GM18870 (cell line): Measurements from ENCODE around the gene PDE9A.

Experiments used
- ATAC-seq: cut with Tn5 transposase; IDR thresholded peaks from one replicate; pipeline ENCODE4 v1.9.1; 2021; ENCODE audit warnings: moderate library complexity; ENCODE audit not compliant: unreplicated experiment

Gene PDE9A

DNA sequence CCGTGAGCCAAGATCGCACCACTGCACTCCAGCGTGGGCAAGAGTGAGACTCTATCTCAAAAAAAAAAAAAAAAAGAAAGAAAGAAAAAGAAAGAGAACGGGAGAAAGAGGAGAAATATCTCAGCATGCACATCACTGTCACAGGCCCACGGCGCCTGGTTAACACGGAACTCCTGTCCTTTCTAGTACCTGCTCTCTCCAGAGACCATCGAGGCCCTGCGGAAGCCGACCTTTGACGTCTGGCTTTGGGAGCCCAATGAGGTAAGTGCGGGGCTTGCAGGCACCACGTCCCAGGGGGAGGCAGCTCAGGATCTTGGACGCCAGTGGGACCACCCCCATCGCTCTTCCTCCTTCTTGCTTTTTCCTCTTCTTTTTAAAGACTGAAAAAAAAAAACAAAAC lies 100.4 kb downstream of the PDE9A start:
- no peak for ATAC-seq

DNA sequence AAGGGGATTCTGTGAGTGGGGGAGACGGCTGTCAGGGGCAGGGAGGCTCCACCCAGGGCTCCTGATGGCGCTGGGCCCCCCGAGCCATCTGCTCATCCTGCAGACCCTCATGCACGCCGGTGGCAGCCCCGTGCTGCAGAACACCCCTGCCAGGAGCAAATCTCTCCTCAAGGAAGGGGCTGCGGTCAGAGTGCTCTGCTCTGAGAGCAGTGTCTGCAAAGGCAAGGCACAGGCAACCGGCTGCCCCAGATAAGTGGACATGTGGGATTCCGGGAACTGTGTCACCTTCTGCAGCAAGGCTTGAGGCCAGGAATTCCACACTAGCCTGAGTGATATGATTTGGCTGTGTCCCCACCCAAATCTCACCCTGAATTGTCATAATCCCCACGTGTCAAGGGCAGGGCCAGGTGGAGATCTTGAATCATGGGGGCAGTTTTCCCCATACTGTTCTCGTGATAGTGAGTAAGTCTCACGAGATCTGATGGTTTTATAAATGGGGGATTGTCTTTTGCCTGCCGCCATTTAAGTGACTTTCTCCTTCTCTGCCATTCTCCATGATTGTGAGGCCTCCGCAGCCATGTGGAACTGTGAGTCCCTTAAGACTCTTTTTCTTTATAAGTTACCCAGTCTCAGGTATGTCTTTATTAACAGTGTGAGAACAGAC lies 101.0 kb downstream of the PDE9A start:
- ATAC-seq, result no peak

DNA sequence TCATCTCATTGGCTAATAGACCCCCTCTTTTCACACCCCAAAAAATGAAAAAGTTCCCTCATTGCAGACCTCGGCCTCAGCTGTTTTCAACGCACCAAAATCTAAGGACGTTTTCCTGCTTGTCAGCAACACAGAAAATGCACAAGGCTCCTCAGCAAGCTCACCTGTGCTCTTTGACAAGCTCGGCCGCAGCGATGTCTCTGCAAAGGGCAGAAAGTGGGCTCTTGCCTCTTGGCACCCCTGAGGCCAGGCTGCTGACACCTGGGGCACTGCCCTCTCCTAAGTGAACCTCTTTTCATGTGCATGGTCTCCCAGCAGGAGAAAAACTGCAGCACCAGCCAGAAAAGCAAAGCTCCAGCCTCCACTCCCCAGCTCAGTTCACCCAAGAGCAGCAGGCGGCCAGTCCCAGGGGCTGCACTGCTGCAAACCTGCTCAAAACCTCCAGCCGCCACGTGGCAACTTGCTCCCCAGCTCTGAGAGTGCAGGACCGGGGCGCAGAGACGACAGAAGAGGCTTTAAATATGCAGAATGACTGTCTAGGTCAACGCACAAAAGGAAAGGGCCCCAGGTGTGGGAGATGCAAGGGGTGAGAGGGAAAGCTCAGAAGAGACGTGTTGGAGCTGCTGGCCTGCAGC lies 101.7 kb downstream of the PDE9A start:
- ATAC-seq, result no peak

DNA sequence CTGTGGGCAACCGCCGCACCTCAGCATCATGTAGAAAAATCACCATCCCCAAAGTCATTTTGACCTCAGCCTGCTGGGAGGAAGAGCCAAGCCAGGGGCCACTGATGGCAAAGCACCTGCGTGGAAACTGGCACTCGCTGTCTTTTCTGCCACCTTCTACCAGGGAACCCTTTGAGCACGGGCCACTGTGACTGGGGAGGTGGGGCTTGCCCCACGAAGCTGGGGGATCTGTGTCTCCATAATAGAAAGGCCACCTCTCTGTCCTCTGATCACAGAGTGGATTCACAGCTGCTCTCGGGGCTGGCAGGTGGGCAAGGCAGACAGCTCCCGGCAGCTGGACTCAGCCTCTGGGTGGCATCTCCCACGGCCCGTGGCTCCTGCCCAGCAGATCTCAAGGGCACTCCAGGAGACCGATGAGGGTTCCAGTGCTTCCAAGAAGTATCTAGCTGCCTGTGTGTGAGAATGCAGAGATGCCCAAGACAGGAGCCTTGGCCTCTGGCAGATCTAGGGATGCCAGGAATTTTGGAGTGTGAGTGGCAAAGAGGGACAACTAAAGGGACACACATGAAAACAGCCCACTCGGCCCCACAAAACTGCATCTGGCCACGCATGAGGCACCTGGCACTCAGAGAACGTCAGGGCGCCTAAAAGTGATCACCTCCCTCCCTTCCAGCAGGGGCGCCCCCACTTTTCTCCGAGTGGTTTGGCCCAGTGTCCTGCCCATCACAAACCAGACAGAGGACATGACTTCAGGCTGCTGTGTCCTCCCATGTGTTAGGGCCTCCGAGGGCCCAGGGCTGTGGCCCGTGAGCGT lies 102.6 kb downstream of the PDE9A start:
- no peak for ATAC-seq

DNA sequence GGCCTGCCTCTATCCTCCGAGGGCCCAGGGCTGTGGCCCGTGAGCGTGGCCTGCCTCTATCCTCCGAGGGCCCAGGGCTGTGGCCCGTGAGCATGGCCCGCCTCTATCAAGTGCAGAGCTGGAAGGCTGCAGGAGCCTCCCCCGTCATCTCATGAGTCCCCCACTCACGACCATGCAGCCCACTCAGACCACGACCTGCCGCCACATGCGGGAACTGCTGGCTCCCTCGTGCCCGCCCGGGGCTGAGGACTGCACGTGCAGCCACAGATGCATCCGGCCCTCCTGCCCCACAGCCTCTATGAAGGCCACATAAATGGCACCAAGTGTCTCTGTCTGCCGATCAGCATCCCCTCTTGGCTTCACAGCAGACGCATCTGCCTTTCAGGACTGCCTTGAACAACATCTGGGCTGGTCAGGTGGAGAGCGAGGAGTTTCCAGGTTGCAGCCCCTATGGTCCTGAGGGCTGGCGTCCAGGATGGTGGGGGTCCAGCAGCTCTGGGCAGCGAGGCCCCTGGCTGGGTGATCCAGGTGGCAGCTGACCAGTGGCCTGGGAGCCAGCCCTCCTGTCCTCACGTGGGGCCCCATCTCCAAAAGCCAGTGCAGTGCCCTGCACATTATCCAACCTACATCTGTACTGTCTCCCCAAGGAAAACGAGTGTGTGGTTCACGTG lies 103.3 kb downstream of the PDE9A start:
- ATAC-seq, result no peak

DNA sequence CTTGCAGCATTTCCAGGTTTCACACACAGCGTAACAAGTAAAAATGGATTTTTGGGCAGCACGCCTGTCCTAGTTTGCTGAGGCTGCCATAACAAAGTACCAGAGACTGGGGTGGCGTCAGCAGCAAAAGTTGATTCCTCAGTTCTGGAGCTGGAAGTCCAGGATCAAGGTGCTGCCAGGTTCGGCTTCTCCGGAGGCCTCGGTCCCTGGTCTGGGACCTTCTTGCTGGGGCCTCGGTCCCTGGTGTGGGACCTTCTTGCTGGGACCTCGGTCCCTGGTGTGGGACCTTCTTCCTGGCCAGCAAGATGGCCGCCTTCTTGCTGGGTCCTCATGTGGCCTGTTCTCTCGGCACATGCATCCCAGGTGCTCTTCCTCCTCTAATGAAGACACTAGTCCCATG lies 104.0 kb downstream of the PDE9A start:
- ATAC-seq, result no peak

DNA sequence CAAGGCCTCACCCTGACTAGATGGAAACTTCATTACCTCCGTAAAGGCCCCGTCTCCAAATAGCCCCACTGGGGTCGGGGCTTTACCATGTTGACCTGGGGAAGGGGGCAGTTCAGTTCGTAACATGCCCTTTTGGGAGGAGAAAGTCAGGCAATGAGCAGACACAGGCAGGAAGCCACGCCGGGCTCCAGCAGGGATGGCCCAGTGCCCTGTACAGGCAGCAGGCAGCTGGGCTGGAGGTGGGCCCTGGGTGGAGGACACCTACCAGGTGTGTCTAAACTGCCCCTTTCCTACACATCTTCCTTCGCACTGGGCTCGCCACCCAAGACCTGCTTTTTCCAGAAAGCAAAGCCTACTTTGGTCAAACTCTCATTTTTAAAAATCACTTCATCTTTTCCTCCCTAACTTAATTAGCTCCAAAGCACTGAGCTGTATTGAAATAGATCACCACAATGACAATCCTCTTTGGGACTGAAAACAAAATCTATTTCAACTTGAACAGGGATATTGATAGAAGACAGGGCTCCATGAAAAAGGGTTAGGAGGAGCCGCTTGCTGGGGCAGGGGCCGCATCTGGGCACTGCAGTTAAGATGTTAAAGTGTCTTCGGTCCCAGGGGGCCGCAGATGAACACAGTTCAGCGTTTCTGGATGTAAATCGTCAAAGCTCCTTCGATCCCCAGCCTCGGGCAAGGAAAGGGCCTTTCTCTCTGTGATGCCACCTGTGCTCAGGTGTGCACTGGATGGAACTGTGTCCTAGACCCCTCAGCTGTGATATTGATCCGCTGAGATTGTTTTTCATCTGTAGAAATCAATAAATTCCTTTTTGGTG lies 104.6 kb downstream of the PDE9A start:
- no peak for ATAC-seq

DNA sequence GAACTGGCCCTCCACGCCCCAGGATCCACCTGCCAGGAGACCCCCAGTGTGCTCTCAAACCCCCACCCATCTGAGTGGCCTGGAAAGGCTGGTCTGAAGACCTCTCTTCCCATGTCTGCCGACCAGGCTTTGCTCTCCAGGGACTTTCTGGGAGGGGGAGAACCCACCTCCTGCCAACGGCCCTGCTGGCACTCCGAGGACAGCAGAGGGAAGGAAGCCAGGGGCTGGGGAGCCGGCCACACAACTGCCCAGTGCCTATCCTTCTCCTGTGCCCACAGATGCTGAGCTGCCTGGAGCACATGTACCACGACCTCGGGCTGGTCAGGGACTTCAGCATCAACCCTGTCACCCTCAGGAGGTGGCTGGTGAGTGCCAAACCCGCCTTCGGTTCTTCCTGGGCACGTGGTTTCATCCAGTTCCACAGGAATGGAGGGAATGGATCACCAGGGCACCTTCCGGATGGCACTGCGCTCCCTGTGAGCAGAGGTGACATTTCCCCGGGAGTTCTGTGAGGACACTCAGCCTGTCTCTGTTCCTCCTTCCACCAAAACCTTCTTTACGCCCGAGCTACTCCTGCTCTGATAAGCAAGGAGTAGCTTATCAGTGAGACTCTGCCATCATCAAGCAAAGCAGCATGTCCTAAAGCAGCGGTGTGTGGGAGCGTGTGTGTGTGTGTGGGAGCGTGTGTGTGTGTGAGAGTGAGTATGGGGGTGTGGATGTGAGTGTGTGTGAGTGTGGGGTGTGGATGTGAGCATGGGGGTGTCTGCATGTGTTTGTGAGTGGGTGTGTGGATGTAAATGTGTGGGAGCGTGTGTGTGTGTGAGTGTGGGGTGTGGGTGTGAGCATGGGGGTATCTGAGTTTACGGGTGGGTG lies 105.5 kb downstream of the PDE9A start:
- ATAC-seq, result no peak

DNA sequence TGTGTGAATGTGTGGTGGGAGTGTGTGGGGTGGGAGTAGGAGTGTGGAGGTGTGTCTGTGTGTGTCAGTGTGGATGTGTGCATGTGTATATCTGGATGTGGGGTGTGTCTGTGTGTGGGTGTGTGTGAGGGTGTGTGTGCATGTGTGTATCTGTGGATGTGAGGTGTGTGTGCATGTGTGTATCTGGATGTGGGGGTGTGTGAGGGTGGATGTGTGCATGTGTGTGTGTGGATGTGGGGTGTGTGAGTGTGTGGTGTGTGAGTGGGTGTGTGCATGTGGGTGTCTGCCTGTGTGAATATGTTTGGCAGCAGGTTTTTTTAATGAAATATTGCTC lies 106.1 kb downstream of the PDE9A start:
- no peak for ATAC-seq

DNA sequence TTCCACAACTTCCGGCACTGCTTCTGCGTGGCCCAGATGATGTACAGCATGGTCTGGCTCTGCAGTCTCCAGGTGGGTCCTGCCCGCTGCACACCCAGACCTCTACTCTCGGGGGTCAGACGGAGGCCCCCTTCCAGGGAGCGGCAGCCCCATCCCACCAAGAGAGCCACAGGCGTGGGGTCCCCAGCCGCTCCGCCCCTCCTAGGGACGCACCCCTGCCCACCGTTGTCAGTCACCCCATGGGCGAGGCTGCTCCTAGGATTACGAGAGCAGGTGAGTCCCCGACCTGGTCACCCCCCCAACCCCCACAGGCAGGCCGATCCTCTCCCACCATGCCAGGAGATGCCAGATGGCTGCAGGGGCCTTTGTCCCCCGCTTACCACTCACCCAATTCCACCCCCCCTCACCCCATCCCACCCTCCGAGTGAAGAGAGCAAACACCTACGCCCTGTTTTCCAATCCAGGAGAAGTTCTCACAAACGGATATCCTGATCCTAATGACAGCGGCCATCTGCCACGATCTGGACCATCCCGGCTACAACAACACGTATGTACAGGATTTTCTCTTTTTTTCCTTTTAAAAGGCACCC lies 107.0 kb downstream of the PDE9A start:
- ATAC-seq, result no peak

DNA sequence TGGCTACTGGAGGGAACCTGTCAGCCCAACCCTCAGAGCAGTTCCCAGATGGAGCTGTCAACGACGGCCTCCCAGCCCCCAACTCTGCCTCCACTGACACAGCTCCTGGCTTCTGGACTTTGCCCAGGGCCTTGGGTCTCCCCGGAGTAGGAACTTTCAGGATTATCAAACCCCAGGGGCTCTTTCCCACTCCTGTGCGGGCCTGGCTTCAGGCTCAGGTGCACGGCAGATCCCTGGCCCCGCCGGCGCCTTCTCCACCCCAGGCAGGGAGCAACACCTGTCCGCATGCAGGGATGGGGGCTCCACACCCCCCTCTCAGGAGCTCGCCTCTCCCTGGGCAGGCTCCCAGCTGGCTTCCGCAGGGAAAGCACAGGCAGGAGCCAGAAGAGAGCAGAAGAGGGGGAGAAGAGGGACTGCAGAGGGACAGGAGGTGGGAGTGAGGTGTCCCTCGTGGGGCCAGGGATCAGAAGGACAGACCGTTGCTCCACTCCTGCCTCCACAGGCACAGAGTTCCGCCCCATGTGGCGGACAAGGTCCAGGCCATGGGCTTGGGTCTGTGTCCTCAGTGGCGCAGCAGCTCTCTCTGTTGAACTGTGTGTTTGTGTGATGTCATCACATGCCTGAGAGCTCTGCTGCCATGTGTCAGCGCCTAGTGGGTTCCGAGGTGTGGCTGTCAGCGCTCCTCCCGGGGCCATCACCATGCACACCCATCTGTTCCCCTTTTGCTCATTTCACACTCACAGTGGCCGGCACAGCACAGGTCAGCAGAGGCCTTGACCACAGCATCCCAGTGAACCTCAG lies 107.7 kb downstream of the PDE9A start:
- no peak for ATAC-seq

DNA sequence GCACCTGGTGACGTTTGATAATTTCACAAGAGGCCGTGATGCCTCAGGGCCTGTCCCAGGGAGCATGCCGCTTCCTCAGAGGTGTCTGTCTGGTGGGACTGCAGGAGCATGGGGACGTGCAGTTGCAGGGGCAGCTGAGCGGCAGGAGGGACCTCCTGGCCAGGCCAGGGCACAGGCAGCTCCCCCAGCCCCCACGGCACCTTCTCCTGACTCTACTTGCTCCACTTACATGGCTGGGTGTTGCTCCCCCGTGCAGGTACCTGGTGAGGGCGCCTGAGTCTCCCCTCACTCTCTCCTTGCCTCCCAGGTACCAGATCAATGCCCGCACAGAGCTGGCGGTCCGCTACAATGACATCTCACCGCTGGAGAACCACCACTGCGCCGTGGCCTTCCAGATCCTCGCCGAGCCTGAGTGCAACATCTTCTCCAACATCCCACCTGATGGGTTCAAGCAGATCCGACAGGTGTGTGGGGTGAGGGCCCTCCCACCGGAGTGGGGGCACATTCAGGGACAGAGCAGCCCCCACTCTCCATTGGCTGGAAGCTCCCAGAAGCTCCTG lies 108.4 kb downstream of the PDE9A start:
- no peak for ATAC-seq

DNA sequence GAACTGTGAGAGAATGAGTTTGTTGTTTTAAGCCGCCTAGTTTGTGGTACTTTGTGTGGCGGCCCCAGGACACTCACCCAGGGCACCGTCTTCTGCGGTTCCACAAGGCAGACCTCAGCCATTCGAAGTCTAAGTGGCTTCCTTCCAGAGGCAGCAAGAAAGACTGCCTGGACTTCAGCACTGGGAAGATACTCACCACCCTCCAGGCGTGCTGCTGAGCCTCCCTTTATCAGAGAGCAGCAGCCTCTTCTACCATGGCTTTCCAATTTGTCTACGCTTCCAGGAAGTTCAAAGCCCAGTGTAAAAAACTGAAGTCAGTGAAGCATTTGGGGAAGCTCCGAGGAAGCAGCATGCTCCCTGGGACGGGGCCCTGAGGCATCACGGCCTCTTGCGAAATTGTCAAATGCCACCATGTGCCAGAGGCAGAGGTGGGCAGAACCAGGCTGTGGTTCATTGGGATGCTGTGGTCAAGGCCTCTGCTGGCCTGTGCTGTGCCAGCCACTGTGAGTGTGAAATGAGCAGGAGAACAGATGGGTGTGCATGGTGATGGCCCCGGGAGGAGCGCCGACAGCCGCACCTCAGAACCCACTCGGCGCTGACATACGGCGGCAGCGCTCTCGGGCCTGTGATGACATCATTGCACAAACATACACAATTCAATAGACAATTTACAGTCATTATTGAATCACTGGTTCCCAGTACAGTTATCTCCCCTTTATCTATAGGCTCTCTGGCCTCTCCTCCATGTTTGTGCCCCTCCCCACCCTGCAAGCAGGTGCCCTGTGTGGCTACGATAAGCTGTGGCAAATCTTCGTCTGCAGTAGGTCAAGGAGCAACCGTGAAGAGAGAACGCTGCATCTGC lies 110.4 kb downstream of the PDE9A start:
- no peak for ATAC-seq

DNA sequence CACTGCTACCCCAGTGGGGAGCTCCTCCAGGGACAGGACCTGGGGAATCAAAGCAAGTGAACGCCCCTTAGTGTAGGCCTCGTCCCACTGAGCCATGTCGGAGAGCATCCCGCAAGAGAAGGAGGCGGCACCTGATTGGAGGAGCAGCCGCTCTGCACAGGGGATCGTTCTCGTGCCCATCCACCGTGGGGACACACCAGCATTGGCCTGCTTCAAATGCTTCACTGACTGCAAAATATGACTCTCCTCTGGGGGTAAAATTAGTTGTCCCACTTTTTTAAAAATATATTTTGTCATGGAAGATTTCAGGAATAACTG lies 111.0 kb downstream of the PDE9A start:
- no peak for ATAC-seq

DNA sequence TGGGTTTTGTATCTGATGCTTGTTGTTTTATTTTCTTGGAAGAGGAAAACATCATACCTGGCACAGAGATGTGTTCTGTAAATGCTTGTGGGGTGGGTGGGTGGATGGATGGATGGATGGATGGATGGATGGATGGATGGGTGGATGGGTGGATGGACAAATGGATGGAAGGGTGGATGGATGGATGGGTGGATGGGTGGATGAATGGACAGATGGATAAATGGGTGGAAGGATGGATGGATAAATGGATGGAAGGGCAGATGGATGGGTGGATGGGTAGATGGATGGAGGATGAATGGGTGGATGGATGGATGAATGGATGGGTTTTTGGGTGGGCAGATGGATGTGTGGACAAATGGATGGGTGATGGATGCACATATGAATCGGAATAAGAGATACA lies 111.5 kb downstream of the PDE9A start:
- no peak for ATAC-seq

DNA sequence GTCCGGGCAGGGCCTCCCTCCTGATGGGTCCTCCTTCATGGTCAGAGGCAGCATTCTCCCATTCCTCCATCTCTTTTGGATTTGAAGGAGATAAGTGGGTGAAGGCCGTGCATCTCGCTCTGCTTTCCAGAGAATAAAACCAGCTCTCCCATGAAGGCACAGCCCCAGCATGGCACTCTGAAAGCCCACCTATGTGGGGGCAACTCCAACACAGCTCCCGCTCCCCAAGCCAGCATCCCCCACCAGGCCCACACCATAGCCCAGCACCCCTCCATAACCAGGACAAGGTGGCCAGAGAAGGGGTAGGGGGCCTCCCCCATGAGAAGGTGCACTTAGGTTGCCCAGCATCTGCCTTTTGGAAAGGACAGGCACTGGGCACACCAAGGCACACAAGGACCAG lies 112.2 kb downstream of the PDE9A start:
- ATAC-seq, result no peak

DNA sequence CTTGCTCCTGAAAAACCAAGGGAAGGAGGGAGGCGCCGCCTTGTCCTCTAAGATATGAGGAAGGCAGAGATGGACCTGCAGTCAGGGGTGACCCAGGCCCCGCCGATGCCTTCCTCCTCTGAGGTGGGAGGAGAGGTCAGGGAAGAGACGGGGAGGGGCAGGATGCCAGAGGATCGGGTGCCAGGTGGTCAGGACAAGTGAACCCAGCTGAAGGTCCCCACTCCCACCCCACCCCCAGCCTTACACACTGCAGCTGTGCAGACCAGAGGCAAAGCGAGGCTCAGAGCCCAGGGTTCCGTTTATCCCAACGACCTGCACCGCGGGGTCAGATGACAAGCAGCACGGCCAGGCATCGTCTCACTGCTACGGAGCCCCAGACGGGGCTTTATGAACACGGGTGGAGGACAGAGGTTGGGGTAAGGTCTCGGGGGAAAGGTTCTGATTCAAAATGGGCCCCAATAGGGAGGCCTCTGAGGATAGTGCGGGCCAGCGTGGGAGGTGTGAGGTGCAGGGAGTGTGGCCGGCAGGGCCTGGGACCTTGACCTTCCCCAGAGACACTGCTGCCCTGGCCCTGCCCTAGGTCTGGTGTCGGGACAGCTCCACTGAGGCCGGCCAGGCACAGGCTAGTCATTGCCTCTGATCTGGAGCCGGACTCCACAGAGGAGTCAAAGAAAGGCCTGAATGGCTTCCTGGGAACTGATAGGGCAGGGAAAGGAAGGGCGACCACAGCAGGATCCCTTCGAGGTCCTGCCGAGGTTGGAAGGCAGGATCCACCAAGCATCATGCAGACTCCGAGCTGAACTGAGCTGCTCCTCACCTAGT lies 113.5 kb downstream of the PDE9A start:
- no peak for ATAC-seq
